K562 (cell line): ENCODE results near the gene OR51G1. TPM values are rescaled to one million over a fixed set of nuclear protein-coding genes. Genes with fewer than 3 reads are reported as not detected.
A peak's percentile ranks its signal among the peaks of the same experiment; 100 is the strongest.

Experiments
- ATAC-seq: fragments of 200-7000 bp; cut with Tn5 transposase; 3 replicates; pipeline ENCODE4 v1.9.1; 2020; ENCODE audit warnings: moderate library complexity
- BruUV-seq: library from RNA; stranded (reverse); fragments of 400-500 nt; replicated peaks from 2 replicates; lab custom pipeline; 2021; lab: Mats Ljungman, UMichigan
- CTCF ChIA-PET: fragments of 300-600 bp; formaldehyde crosslinking; extraction: SDS; loops from one replicate; lab custom pipeline; 2021; ENCODE audit warnings: low intra/inter-chr PET ratio; lab: Yijun Ruan, JAX
- POLR2A ChIA-PET: fragments of 300-600, 350-650 bp; sonication (Branson Sonifier 250); formaldehyde crosslinking; extraction: SDS; loops from one replicate; lab custom pipeline; 2021; ENCODE audit warnings: antibody characterized with exemption, inconsistent platforms; lab: Yijun Ruan, JAX
- DNase-seq, 4 experiments: peaks; one replicate each; pipeline versions ENCODE4 v3.0.0 to v3.0.0-alpha.2; 2011 to 2018; ENCODE audit warnings: low spot score in 3 of 4, mixed read lengths in 3 of 4; ENCODE audit errors: extremely low read depth in 1 of 4
- FAIRE-seq: peaks from 2 replicates; lab custom pipeline; 2011; peaks lifted over from hg19 to GRCh38; lab: Jason Lieb, UNC
- H2AFZ ChIP-seq: 2 replicates; pipeline ENCODE4 v1.6.0; 2011; ENCODE audit warnings: low read depth, low read length, control low read depth, inconsistent platforms
- H3K27ac ChIP-seq: fragments of 200-600 bp; 3 replicates; pipeline ENCODE4 v1.8.0; 2011; ENCODE audit warnings: low read depth, mild to moderate bottlenecking, control low read depth, inconsistent platforms, low read length, moderate library complexity, mixed read lengths; ENCODE audit errors: extremely low read depth
- H3K27me3 ChIP-seq, 2 experiments: fragments of 300-600 bp in 1 of 2; 2 replicates in 1 of 2; 3 replicates in 1 of 2; pipeline versions ENCODE4 v1.6.0 to v1.8.0; 2011; ENCODE audit warnings: inconsistent platforms in 2 of 2, low read length in 2 of 2, mild to moderate bottlenecking in 1 of 2, mixed read lengths in 1 of 2, moderate library complexity in 1 of 2; ENCODE audit not compliant: control insufficient read depth in 2 of 2, insufficient read depth in 2 of 2
- H3K36me3 ChIP-seq: fragments of 300-600 bp; 3 replicates; pipeline ENCODE4 v1.8.0; 2011; ENCODE audit warnings: mild to moderate bottlenecking, low read length, inconsistent platforms; ENCODE audit not compliant: control insufficient read depth, insufficient read depth
- H3K4me1 ChIP-seq, 2 experiments: fragments of 200-600 bp in 1 of 2; replicated peaks in 1 of 2; 2 replicates in 1 of 2; 3 replicates in 1 of 2; pipeline versions ENCODE4 v1.5.1 to v1.8.0; 2011; ENCODE audit warnings: inconsistent platforms in 2 of 2, low read length in 2 of 2, mild to moderate bottlenecking in 1 of 2, mixed read lengths in 1 of 2, moderate library complexity in 1 of 2; ENCODE audit not compliant: control insufficient read depth in 2 of 2, insufficient read depth in 2 of 2
- H3K4me2 ChIP-seq: 2 replicates; pipeline ENCODE4 v1.6.1; 2011; ENCODE audit warnings: low read length, control low read depth, inconsistent platforms, mixed read lengths; ENCODE audit not compliant: insufficient read depth
- H3K4me3 ChIP-seq: fragments of 200-600 bp; sonication (generic), shearing (Covaris generic); 2 replicates; pipeline ENCODE4 v1.5.1; 2016; ENCODE audit warnings: control low read depth, inconsistent platforms
- H3K79me2 ChIP-seq: fragments of 200-600 bp; 3 replicates; pipeline ENCODE4 v1.8.0; 2011; ENCODE audit warnings: low read length, inconsistent platforms; ENCODE audit not compliant: control insufficient read depth, insufficient read depth
- H3K9ac ChIP-seq, 2 experiments: 2 replicates each; pipeline versions ENCODE4 v1.6.0 to v1.6.1; 2011; ENCODE audit warnings: low read depth in 2 of 2, low read length in 2 of 2, control low read depth in 1 of 2, inconsistent platforms in 1 of 2, mild to moderate bottlenecking in 1 of 2, mixed read lengths in 1 of 2; ENCODE audit not compliant: insufficient read depth in 1 of 2
- H3K9me1 ChIP-seq: one replicate; pipeline ENCODE4 v1.6.0; 2011; ENCODE audit warnings: inconsistent platforms, mild to moderate bottlenecking, low read length, moderate library complexity; ENCODE audit not compliant: control insufficient read depth, insufficient read depth
- H3K9me3 ChIP-seq: replicated peaks from 2 replicates; pipeline ENCODE4 v1.5.1; 2011; ENCODE audit warnings: low read depth, low read length, inconsistent platforms; ENCODE audit not compliant: control insufficient read depth, insufficient read depth
- H4K20me1 ChIP-seq: replicated peaks from 2 replicates; pipeline ENCODE4 v1.6.1; 2011; ENCODE audit warnings: low read length, inconsistent platforms, mixed read lengths; ENCODE audit not compliant: control insufficient read depth, insufficient read depth
- ARID1B ChIP-seq: fragments of 450-650 bp; IDR thresholded peaks from 2 replicates; pipeline ENCODE4 v1.6.1; 2016; ENCODE audit warnings: antibody characterized with exemption, mild to moderate bottlenecking, inconsistent platforms
- COPS2 ChIP-seq: fragments of 450-650 bp; conservative IDR thresholded peaks from 2 replicates; pipeline ENCODE4 v1.6.1; 2016; ENCODE audit warnings: mild to moderate bottlenecking, moderate library complexity
- CREB3 ChIP-seq: fragments of 450-650 bp; conservative IDR thresholded peaks from 2 replicates; pipeline ENCODE4 v1.6.1; 2016; ENCODE audit warnings: missing genetic modification characterization, low read depth, mild to moderate bottlenecking, missing compliant biosample characterization, moderate library complexity
- JUND ChIP-seq, 2 experiments: IDR thresholded peaks; 2 replicates in 1 of 2; 3 replicates in 1 of 2; pipeline ENCODE4 v1.6.1; 2011; ENCODE audit warnings: borderline replicate concordance in 2 of 2, low read depth in 2 of 2, low read length in 2 of 2, improper control_type of control experiment in 1 of 2, missing biosample characterization in 1 of 2, missing genetic modification characterization in 1 of 2, missing genetic modification reagents in 1 of 2
- KLF6 ChIP-seq: fragments of 250-450 bp; sonication (Bioruptor Pico); IDR thresholded peaks from 2 replicates; pipeline ENCODE4 v1.4.0; 2020; ENCODE audit warnings: mild to moderate bottlenecking, moderate library complexity, borderline replicate concordance
- LCOR ChIP-seq: sonication (generic); formaldehyde crosslinking; IDR thresholded peaks from 2 replicates; pipeline ENCODE4 v1.8.0; 2022; ENCODE audit warnings: mild to moderate bottlenecking, missing genetic modification reagents
- MAFK ChIP-seq: IDR thresholded peaks from 2 replicates; pipeline ENCODE4 v1.6.1; 2011; ENCODE audit warnings: low read length, improper control_type of control experiment
- MEIS2 ChIP-seq: fragments of 450-650 bp; IDR thresholded peaks from 2 replicates; pipeline ENCODE4 v1.6.1; 2014; ENCODE audit warnings: mild to moderate bottlenecking; ENCODE audit not compliant: partially characterized antibody
- NR2F6 ChIP-seq: fragments of 450-650 bp; formaldehyde crosslinking; IDR thresholded peaks from 2 replicates; pipeline ENCODE4 v1.4.0; 2020; ENCODE audit warnings: mild to moderate bottlenecking
- PCBP1 ChIP-seq: fragments of 200-400 bp; formaldehyde crosslinking; IDR thresholded peaks from 2 replicates; pipeline ENCODE4 v1.6.1; 2018; ENCODE audit warnings: mild to moderate bottlenecking, low read depth, low read length; ENCODE audit not compliant: poor library complexity, severe bottlenecking
- WGBS: fragments of 100-300 bp; shearing (Covaris generic); methylation state at CpG from one replicate; pipeline ENCODE4 v1.1.6; 2016; ENCODE audit warnings: low coverage, mixed read lengths; ENCODE audit not compliant: insufficient coverage; ENCODE audit errors: missing lambda C conversion rate; 5-methylcytosine and 5-hydroxymethylcytosine counted together
- in situ Hi-C: fragments of 300-500 bp; cut with MboI; formaldehyde crosslinking; loops from 4 replicates; pipeline ENCODE4 v1.15.0; 2018; ENCODE audit warnings: inconsistent platforms, mixed read lengths
- intact Hi-C: fragments of 100-400 bp; cut with micrococcal nuclease; formaldehyde crosslinking; loops from 2 replicates; pipeline ENCODE4 v1.14.2; 2022
- polyA plus RNA-seq, 8 experiments: library from polyadenylated mRNA; depleted of rRNA in 4 of 8; stranded (reverse) in 5 of 8; unstranded in 3 of 8; fragments of >200 nt; fragmentation: Nextera tagmentation in 2 of 8; fragmentation: Illumina TruSeq in 1 of 8; extraction: Ambion mirVana in 2 of 8; extraction: Trizol in 1 of 8; gene quantifications; 2 replicates each; pipeline versions ENCODE4 v1.2.1 to v1.2.3, GENCODE V29; 2011 to 2014; ENCODE audit warnings: inconsistent platforms in 1 of 8, missing spikeins in 1 of 8
- total RNA-seq, 7 experiments: library from RNA; depleted of rRNA in 6 of 7; stranded (reverse); fragments of >200 nt in 6 of 7; fragmentation: Illumina TruSeq in 2 of 7; extraction: Trizol in 2 of 7; gene quantifications; 2 replicates each; pipeline versions ENCODE4 v1.2.1 to v1.2.3, GENCODE V29; 2011 to 2021; ENCODE audit warnings: low replicate concordance in 1 of 7

OR51G1 gene
- total and polyA plus RNA-seq, 9 of the 15 experiments (the other 6 are each of a cell fraction or from before 2014, with no cell fraction given) = not detected

GRCh38 chr11:4932751-4933150, 8.6 kb upstream of the OR51G1 start:
- no peak for FAIRE-seq
- BruUV-seq = no TSS peak
- no peaks in the 10 kb centered on the region for H3K36me3 ChIP-seq
- CTCF ChIA-PET = no interaction called here
- TF ChIP-seq MAFK (no peak), ARID1B (0 out of 2 replicates have a peak, but pooled peaks have one; percentile 10), MEIS2 (peak; percentile 44)
- TF ChIP-seq, all 486 proteins: peak for 2
- Histone ChIP-seq H3K79me2 (no peaks in the 10 kb centered on the region), H3K27me3 (no peaks in the 10 kb centered on the region; a peak in 1 of 5 replicates), H3K4me1 (no peaks in the 10 kb centered on the region), H3K9me1 (no peaks in the 10 kb centered on the region), H3K9ac (no peak overlapping the region), H4K20me1 (no peaks in the 10 kb centered on the region), H2AFZ (0 out of 2 replicates have a peak overlapping the region, but pooled peaks have one; percentile 51), H3K4me3 (no peak overlapping the region), H3K4me2 (no peak overlapping the region), H3K9me3 (no peaks in the 10 kb centered on the region), H3K27ac (no peak overlapping the region)
- WGBS = 4% methylated on average over 4 of the region's 4 CpGs
- ATAC-seq = no peak
- no peak for DNase-seq
- in situ Hi-C loops (no loop called here), intact Hi-C loops (no loop called here)
- POLR2A ChIA-PET = no interaction called here

GRCh38 chr11:4926608-4927007, 2.5 kb upstream of the OR51G1 start:
- Histone ChIP-seq H3K9me1 (no peaks in the 10 kb centered on the region), H3K9ac (no peak overlapping the region), H3K79me2 (no peaks in the 10 kb centered on the region), H3K4me3 (no peak overlapping the region), H3K4me1 (no peaks in the 10 kb centered on the region), H3K27ac (no peak overlapping the region)
- POLR2A ChIA-PET = interaction anchor here (0.6 to 1.2 kb wide), 2 partner anchors 14 to 161 kb away, joined by 3 to 5 read pairs; no protein-coding TSS in a partner anchor
- intact Hi-C loops = loop anchor here (10.0 kb wide), 1 partner anchor 292 kb away; the partner anchor contains the start of gene OR51D1
- TF ChIP-seq KLF6 (no peak), CREB3 (tag) (no peak), JUND (IDR thresholded peaks at IDR 0.05; ENCODE audit: borderline replicate concordance, low read depth, low read length) (no peak), JUND (tag; IDR thresholded peaks at IDR 0.05; ENCODE audit: borderline replicate concordance, low read depth, low read length) (no peak), NR2F6 (CRISPR knock-in tag) (no peak), LCOR (CRISPR knock-in tag) (no peak), ARID1B (no peak), COPS2 (no peak), PCBP1 (no peak)
- TF ChIP-seq, all 486 proteins: peak for 0
- Histone ChIP-seq H3K27me3 (peaks cover 2 to 9% of the 10 kb centered on the region in 2 experiments), H3K4me2 (no peak overlapping the region), H3K36me3 (no peaks in the 10 kb centered on the region), H4K20me1 (no peaks in the 10 kb centered on the region), H2AFZ (no peak overlapping the region), H3K9me3 (no peaks in the 10 kb centered on the region)
- no peak for ATAC-seq
- in situ Hi-C loops = no loop called here
- CTCF ChIA-PET = no interaction called here
- DNase-seq = no peak
- BruUV-seq = no TSS peak
- no peak for FAIRE-seq
